ENCODE data around the gene NDUFA1.
A peak's percentile ranks its signal among the peaks of the same experiment; 100 is the strongest.
"Not testable (repeated sequence)": the region's sequence is repeated elsewhere in the genome, so short reads cannot be mapped to it uniquely, and the experiment has no call there.

Gene NDUFA1

DNA sequence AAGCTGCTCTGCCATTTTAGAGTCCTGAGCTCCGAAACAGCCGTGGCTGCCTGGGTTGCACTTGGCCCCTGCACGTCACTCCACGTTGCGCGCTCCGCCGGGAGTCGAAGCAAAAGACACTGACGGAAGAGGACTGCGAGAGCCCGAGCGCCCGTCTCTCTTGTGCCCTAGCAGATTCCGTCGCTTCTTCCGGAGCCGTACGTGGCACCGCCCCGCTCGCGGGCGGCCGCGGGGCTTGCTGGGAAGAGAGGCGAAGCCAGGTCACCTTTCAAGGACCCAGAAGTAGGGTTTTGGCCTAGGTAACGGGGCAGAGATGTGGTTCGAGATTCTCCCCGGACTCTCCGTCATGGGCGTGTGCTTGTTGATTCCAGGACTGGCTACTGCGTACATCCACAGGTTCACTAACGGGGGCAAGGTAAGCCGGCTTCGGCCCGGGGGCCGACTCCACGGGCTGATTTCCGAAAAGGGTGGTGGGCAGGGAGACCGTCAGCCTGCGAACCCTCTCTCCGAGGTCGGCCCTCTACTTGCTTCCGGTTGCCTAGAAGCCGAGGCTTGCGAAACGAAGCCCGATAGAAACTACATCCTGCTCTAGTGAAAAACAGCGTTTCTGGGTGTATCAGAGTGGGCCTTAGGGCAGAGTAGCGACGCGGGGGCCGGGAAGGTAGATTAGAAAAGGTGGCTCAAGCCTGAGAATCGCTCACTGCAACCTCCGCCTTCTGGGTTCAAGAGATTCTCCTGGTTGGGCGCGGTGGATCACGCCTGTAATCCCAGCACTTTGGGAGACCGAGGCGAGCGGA is at the start of gene NDUFA1, which contains the start of gene RNF113A:
NDUFA1 (plus strand) TSS at position 234 of the 797 bp plus-strand sequence; CDS start at position 314, 80 bp downstream.
RNF113A (minus strand) TSS at position 135 of the 797 bp plus-strand sequence; CDS start at position 15, 120 bp downstream.
- DNase-seq (ENCODE audit: low read depth in 2 of 2, low spot score in 1 of 2), result peak; percentile 35 to 65

DNA sequence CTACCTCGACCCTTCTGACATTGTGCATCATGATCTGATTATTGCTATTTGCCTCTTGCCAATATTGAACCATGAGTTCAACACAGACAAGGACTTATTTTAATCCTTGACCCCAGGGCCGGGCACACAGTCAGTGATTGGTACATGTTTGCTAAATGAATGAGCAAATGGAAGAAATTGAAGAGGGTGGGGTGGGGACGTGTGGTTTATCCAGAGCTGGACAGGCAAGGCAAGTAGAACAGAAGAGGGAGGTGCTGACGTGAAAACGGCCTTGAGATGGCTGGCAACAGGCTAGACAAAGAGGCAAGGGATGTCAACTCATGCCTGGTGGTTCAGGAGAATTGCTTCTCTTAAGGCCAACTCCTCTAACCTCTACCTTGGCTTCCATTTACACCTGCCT is 47.4 kb upstream of the NDUFA1 start:
- not testable (repeated sequence) for DNase-seq (ENCODE audit: low read depth in 2 of 2, low spot score in 1 of 2)

DNA sequence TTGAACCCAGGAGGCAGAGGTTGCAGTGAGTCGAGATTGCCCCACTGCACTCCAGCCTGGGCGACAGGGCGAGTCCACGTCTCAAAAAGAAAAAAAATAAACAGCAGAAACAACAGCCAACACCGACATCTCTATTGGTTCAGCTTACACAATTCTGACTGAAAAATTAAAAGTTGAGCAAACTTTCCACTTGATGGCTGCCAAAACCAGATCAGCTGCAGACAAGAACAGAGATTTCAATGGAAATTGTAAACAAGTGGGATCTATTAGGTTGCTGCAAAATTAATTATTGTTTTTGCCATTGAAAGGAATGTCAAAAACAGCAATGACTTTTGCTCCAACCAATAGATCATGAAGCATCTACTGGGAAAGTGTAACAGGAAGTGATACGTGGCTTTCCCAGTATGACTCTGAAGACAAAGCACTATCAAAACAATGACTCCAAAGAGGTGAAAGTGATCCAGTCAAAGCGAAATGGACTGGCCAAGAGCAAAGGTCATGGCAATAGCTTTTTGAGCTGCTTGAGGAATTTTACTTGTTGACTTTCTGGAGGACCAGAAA is 45.2 kb upstream of the NDUFA1 start:
- DNase-seq (ENCODE audit: low read depth in 2 of 2, low spot score in 1 of 2), result no peak

DNA sequence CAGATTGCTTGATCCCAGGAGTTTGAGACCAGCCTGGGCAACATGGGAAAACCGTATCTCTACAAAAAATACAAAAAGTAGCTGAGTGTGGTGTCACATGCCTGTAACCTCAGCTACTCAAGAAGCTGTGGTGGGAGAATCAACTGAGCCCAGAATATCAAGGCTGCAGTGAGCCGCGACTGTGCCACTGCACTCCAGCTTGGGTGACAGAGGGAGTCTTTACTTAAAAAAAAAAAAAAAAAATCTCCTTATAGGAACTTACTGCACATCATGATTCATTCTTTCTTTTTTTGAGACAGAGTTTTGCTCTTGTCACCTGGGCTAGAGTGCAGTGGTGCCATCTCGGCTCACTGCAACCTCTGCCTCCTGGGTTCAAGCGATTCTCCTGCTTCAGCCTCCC is 43.2 kb upstream of the NDUFA1 start:
- DNase-seq (ENCODE audit: low read depth in 2 of 2, low spot score in 1 of 2), result no peak

DNA sequence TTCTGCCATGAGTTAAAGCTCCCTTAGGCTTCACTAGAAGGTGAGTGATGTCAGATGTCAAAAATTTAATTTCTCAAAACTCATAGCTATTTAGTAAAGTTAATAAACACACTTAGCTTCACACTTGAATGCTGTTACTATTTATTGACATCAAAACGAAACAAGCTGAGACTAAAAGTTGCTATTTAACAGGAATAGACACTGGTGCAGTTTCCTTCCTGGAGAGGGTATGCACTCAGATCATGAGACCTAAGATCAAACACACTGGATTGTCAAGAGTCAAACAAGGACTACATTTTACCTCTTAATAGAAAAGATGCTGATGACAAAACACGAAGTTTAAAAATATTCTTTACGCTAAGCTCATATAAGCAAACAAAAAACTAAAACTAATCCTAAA is 37.7 kb upstream of the NDUFA1 start:
- DNase-seq (ENCODE audit: low read depth in 2 of 2, low spot score in 1 of 2), result no peak

DNA sequence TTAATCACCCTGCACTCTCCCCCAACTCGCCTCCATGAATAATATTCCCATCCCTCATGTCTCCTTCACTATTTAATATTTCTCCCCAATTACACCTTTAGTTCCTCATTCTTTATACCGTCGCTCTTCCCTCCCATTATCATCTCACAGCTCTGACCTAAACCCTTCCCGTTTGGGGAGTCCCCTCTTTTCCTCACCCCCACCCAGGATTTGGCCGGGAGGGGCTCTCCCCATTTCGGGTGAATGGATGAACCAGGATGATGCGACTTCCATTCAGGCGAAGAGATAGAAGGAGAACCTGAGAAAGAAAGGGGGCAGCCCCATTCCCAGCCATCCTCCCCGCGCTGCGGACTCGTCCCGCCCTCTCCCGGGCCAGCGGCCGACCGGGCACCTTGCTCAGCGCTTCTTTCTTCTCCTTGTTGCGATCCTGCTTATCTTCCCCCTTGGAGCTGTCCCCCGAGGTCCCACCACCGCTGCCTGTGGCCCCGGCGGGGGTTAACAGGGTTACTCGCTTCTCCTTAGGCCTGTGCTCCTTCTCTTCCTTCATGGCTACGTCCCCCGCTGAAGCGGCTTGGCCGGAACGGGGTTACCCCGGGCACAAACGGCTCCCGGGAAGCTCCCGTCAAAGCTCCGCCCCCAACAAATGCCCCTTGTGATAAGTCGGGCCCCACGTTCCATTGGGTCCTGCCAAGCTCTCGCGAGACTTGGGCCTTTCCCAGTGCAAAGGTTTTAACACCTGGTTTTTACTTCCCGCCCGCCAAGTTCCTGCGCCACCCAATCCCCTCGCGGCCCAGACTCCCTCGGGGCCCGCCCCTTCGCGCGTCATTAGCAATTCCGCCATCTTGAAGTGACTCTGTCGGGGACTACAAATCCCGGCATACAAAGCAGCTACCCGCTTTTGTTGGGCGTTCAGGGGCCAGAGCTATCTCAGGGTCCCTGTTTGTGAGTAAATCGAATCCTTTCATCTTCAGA is 19.0 kb upstream of the NDUFA1 start, which contains the start of gene UPF3B:
UPF3B (minus strand) TSS at position 582 of the 972 bp plus-strand sequence; CDS start at position 547, 35 bp downstream.
- peak; percentile 79 to 92 for DNase-seq (ENCODE audit: low read depth in 2 of 2, low spot score in 1 of 2)

DNA sequence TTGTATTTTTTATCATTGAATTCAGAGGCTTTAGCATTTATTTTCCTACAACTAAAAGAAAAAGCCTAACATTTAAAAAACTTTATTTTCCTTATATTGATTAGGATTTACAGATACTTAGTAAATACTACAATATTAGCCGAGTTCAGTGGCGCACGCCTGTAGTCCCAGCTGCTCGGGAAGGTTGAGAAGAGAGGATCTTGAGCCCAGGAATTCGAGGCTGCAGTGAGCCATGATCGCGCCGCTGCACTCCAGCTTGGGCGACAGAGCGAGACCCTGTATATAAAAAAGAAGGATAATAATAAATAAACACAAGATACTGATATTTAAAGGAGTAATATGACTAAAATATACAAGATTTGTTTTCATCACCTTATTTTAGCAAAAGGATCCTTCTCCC is 18.2 kb upstream of the NDUFA1 start:
- DNase-seq (ENCODE audit: low read depth in 2 of 2, low spot score in 1 of 2), result no peak

DNA sequence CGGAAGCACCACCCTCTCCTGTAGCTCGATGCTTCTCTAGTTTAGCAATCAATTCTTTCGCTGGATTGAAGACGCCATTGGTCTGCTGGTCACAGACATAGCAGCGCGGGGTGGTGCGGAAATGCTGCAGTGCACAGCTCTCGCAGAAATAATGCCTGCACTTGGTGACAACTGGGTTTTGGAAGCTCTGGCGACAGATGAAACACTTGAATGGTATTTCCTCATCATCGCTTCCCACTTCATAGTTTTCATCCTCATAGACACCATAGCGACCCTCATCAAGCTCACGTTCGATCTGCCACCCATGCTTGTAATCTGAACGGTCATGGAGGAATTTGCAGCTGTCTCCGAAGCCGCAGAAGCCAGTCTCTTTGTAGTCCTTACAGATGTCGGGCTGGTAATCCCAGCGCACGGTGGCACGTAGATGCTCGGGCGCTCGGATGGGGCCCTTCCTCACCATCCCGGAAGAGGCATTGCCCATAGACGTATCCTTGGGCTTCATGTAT is 953 bp upstream of the NDUFA1 start:
- no peak for DNase-seq (ENCODE audit: low read depth in 2 of 2, low spot score in 1 of 2)

DNA sequence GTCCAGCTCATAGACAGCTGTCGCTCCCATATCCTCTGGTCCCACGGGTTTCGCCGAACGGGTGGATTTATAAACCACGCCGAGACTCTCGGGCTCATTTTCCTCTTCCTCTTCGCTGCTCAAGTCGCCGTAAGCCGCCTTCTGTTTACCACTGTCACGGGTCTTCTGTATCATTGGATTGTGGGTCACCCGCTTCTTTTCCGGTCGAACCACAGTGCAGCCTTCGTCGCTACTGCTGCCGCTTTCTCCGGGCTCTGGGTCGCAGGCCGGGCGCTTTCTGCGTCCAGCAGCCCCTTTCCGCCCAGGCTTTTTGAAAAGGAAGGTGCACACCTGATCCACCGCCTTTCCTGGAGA is 410 bp upstream of the NDUFA1 start:
- DNase-seq (ENCODE audit: low read depth in 2 of 2, low spot score in 1 of 2), result peak in 1 of 2 donors; percentile 7

DNA sequence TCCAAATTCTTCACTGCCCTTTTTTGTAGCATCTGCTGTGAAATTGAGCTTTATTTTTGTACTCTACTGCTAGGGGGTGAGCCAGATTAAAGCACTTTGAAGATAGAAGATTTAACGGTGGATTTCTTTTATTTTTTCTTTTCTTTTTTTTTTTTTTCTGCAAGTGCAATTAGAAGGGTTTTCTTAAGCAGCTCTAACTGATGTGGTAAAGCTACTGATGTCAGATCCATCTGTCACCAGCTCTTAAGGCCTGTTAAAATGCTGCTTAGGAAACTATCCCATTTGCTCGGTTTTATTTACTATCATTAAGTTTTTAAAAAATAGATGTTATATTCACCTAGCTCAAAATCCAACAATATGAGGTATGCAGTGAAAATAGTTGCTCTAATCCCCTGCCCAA is 7.1 kb downstream of the NDUFA1 start:
- DNase-seq (ENCODE audit: low read depth in 2 of 2, low spot score in 1 of 2), result no peak

DNA sequence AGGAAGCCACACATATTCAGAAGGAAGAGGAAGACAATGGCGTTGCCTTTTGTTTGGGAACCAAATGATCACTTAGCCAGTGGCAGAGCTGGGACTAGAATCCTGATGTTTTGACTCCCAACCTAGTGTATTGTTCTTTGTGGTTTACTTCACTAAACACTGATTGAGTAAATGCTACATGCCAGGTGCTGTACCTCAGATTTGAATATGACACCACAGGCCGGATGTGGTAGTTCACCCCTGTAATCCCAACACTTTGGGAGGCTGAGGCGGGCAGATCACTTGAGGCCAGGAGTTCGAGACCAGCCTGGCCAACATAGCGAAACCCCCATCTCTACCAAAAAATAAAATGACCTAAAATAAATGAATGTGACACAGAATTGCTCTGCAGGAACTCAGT is 8.4 kb downstream of the NDUFA1 start:
- no peak for DNase-seq (ENCODE audit: low read depth in 2 of 2, low spot score in 1 of 2)

DNA sequence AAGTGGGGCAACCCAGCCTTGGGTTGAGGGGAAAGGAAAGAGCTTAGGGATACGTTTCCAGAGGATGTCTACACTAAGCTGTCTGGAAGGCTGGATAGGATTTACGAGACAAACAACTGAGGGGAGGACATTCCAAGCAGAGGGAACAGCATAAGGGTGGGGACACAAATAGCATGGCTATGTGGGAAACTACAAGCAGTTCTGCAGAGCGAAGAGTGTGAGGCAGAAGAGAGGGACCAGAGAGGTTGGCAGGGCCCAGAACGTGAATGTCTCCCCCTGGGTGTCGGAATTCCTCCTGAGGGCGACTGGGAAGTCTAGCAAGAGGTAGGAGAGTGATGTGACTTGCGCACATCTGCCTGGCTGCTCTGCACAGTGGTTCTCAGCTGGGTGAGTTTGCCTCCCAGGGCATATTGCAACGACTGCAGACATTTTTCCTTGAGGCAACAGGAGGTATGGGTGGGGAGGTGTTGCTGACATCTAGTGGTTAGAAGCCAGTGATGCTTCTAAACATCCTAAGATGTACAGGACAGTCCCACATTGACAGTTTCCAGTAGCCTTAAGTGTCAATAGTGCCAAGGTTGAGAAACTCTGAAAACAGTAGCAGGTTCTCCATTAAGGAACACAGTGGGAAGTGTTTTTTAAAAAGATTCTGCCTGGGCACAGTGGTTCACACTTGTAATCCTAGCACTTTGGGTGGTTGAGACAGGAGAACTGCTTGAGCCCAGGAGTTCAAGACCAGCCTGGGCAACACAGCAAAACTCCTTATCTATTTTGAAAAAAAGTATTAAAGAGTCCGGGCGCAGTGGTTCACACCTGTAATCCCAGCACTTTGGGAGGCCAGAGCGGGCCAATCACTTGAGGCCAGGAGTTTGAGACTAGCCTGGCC is 9.2 kb downstream of the NDUFA1 start:
- DNase-seq (ENCODE audit: low read depth in 2 of 2, low spot score in 1 of 2), result no peak

DNA sequence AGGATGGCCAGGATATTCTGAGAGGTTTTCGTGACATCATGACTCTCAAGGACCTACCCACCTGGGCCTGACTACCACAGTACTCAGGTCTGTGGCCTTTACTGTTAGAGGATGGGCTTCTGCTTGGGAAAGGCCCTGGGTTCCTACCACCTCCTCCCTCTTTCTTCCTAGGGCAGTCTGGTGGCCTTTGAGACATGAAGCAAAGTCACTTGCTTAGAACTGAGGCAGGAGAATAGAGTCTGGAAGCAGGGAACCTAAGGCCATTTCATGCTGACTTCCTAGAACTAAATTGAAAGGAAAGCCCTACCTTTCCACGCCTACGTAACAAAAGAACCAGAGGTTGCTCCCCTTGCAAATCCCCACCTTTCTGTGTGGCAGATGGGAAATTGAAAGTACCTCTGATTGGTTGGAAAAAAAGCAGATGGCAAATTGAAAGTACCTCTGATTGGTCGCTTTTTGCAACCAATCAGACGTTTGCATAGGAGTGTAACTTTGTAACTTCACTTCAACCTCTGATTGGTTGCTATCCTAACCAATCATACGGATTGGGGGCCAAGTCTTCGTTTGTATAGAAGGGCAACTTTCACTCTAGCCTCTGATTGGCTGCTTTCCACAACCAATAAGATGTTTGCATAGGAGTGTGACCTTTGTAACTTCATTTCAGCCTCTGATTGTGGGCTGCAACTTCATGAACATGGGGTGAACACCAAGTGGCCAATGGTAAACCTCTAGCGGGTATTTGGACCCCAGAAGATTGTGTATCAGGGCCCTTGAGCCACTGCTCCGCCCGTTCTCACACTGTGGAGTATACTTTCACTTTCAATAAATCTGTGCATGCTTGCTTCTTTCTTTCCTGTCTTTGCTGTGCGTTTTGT is 14.2 kb downstream of the NDUFA1 start:
- no peak for DNase-seq (ENCODE audit: low read depth in 2 of 2, low spot score in 1 of 2)

DNA sequence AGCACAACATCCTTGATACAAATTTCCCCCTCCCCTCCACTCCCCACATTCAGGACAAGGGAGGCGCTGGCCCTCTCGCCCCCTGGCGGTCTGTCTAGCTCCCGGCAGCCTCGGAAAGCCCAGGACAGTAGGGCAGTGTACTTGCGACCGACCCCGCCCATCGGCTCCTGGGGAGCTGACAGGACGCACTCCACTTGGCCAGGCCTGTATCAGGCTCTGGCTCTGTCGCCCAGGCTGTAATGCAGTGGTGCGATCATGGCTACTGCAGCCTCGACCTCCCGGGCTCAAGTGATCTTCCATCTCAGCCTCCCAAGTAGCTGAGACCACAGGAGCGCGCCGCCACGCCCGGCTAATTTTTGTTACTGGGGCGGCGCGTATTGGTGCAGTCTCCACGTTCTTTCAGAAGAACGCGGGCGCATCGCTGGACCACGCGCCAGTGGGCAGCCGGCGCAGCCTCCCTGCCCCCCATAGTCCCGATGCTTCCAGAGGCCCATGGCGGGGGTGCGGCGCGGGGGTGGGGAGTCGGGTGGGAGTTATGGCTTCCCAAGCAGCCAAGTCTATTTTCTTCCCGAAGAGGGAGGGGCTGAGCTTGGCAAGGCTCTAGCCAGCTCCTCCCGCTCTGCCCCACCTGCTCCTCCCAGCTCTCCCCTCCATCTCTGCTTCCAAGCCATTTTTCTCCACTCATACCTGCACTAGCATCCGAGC is 16.2 kb downstream of the NDUFA1 start:
- DNase-seq (ENCODE audit: low read depth in 2 of 2, low spot score in 1 of 2), result peak in 1 of 2 donors; percentile 10

DNA sequence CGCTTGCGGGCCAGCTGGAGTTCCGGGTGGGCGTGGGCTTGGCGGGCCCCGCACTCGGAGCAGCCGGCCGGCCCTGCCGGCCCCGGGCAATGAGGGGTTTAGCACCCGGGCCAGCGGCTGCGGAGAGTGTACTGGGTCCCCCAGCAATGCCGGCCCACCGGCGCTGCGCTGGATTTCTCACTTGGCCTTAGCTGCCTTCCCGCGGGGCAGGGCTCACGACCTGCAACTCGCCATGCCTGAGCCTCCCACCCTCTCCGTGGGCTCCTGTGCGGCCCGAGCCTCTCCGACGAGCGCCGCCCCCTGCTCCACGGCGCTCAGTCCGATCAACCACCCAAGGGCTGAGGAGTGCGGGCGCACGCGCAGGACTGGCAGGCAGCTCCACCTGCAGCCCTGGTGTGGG is 19.0 kb downstream of the NDUFA1 start:
- DNase-seq (ENCODE audit: low read depth in 2 of 2, low spot score in 1 of 2), result not testable (repeated sequence)

DNA sequence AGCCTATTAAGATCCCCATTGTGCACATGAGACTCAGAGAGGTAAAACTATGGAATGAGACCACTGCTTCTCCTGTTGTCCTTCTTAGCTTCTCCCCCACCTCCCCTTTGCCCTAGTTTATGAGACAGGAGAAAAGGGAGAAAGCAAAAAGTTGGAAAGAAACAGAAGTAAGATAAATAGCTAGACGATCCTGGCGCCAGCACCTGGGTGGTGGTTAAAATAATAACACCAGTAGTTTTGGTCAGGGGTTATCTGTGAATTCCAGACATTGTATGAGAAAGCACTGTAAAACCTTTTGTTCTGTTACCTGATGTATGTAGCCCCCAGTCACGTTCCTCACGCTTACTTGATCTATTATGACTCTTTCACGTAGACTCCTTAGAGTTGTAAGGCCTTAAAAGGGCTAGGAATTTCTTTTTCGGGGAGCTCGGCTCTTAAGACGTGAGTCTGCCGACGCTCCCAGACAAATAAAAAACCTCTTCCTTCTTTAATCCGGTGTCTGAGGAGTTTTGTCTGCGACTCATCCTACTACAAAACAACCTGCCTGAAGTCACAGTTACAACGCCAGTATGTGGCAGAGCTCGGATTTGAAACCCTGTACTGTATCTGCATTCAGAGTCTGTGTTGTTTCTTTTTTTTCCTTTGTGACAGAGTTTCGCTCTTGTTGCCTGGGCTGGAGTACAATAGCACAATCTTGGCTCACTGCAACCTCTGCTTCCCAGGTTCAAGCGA is 20.5 kb downstream of the NDUFA1 start:
- DNase-seq (ENCODE audit: low read depth in 2 of 2, low spot score in 1 of 2), result not testable (repeated sequence)

DNA sequence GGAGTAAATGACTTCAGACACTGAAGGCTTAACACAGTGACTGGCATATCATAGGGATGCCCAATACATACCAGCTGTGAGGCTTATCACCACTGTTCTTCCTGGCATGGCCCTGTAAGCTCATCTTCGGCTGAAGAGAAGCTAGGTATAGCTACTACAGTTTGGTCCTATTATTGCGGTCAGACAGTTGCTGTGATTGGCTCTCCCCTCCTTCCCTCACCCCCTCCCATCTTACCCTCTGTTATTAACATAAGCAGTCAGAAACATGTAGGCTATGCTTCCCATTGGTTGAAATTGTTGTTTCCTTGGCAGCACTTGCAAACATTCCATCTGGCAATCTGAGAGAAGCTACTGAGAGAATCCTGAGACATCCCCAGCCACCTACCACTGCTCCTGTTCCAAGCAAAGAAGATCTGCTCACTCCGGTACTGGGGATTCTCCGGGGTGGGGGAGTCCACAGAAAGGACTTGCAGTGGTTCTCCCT is 24.3 kb downstream of the NDUFA1 start, which contains the start of gene AKAP14:
AKAP14 (plus strand) TSS at position 51 of the 484 bp plus-strand sequence. CDS start 7,331 bp downstream, outside the sequence.
- DNase-seq (ENCODE audit: low read depth in 2 of 2, low spot score in 1 of 2), result no peak

DNA sequence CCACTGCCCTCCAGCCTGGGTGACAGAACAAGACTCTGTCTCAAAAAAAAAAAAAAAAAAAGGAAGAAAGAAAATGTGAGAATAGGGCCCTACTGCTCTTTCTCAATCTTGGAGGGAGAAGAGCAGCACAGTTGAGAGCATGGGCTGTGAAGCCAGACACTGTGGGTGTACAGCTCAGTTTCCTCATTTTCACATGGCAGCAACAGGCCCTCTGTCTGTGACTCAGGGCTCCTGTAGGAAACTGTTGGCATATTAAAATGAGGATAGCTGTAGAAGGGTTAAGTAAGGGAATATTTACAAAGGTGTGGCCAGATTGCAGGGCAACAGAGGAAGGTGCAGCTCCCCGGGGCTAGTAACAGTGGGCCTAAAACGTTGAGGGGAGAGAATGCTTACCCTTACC is 27.5 kb downstream of the NDUFA1 start:
- DNase-seq (ENCODE audit: low read depth in 2 of 2, low spot score in 1 of 2), result no peak
